Measurements from ENCODE around the gene CYB5R3.

The CYB5R3 gene

DNA sequence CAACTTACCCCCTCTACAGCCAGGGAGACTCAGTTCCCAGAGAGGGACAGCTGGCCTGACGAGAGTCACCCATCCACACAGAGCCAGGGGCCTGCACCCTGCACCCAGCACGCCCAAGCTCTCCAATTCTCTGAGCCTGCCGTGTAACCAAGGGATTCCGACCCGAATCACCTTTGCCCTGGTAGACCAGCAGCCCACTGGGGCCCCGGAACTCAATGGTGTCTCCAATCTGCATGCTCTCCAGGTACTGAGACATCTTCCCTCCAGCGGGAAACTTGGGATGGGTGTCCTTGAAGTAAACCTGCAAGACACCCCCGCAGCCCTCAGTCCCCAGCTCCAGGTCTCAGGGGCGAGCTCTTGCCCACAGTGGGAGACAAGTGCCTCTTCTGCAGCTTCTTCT is 21.2 kb downstream of the CYB5R3 start:
- DNase-seq (ENCODE audit: low read depth in 2 of 2) = no peak
- TF ChIP-seq, protein P1, sequence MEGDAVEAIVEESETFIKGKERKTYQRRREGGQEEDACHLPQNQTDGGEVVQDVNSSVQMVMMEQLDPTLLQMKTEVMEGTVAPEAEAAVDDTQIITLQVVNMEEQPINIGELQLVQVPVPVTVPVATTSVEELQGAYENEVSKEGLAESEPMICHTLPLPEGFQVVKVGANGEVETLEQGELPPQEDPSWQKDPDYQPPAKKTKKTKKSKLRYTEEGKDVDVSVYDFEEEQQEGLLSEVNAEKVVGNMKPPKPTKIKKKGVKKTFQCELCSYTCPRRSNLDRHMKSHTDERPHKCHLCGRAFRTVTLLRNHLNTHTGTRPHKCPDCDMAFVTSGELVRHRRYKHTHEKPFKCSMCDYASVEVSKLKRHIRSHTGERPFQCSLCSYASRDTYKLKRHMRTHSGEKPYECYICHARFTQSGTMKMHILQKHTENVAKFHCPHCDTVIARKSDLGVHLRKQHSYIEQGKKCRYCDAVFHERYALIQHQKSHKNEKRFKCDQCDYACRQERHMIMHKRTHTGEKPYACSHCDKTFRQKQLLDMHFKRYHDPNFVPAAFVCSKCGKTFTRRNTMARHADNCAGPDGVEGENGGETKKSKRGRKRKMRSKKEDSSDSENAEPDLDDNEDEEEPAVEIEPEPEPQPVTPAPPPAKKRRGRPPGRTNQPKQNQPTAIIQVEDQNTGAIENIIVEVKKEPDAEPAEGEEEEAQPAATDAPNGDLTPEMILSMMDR (IDR thresholded peaks at IDR 0.05; ENCODE audit: low read depth, low read length) = no peak
- H3K4me3 ChIP-seq (replicated peaks in 1 of 2; ENCODE audit: low read depth in 2 of 2, low read length in 2 of 2) = no peak overlapping the region

DNA sequence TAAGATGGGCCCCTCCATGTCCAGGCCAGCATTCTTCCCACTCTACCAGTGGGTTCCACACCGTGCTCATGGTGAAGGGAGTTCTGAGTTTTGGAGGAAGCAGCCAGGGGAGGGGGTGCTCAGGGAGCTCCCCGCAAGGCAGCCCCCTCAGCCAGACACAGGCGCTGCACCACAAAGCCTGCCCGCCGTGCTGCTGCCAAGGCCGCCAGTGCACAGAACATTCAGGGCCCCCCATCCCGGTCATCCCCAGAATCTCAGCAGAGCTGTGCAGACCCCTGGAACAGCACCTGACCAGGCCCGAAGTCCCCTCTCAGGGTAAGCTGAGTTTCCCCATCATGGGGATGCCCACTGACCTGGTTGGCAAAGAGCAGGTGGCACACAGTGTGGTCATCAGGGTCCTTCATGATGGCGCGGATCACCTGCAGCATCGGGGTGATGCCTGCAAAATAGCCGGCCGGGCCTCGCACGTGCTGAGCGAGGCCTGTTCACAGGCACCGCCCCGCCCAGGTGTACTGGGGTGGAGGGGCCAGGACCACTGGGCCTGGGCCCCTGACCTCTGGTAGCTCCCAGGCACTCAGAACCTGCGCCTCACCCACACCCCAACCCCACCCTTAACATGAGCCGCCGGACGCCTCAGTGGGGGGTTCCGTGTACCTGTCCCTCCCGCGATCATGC is 22.1 kb downstream of the CYB5R3 start:
- no peak overlapping the region for H3K4me3 ChIP-seq (replicated peaks in 1 of 2; ENCODE audit: low read depth in 2 of 2, low read length in 2 of 2)
- DNase-seq (ENCODE audit: low read depth in 2 of 2) = no peak
- TF ChIP-seq, protein P1 (IDR thresholded peaks at IDR 0.05; ENCODE audit: low read depth, low read length) = no peak

DNA sequence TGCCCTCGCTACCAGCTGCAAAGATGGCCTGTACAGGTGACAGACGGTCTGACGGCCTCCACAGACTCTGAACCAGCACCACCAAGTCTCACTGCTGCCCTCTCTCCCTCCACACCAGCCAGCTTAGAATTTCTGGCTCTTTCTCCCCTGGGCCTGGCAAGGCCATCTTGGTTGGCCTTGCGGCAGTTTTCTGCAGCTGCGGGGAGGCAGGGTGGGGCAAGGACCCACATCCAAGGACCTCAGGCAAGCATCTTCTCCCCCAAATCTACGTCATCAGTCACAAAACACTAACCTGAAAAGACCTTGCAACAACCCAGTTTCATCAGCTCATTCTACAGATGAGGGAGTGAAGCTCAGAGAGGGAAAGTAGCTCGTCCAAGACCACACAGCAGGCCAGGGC is 22.8 kb downstream of the CYB5R3 start:
- no peak overlapping the region for H3K4me3 ChIP-seq (replicated peaks in 1 of 2; ENCODE audit: low read depth in 2 of 2, low read length in 2 of 2)
- no peak for DNase-seq (ENCODE audit: low read depth in 2 of 2)
- TF ChIP-seq, protein P1 (IDR thresholded peaks at IDR 0.05; ENCODE audit: low read depth, low read length) = no peak

DNA sequence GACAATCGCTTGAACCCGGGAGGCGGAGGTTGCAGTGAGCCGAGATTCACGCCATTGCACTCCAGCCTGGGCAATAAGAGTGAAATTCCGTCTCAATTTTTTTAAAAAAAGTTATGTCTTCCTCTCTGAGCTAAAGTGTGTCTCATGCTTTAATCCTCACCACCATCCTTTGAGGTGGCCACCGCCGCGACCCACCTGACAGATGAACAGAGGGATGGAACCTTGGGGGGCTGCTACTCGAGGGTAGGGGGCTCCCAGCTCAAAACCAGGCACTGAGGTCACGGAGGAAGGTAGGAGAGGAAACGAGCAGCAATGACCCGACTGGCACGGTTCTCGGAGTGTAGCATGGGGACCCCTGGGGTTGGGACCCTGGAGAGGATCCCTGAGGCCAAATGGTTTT is 23.8 kb downstream of the CYB5R3 start:
- no peak overlapping the region for H3K4me3 ChIP-seq (replicated peaks in 1 of 2; ENCODE audit: low read depth in 2 of 2, low read length in 2 of 2)
- DNase-seq (ENCODE audit: low read depth in 2 of 2) = no peak
- TF ChIP-seq, protein P1 (IDR thresholded peaks at IDR 0.05; ENCODE audit: low read depth, low read length) = no peak

DNA sequence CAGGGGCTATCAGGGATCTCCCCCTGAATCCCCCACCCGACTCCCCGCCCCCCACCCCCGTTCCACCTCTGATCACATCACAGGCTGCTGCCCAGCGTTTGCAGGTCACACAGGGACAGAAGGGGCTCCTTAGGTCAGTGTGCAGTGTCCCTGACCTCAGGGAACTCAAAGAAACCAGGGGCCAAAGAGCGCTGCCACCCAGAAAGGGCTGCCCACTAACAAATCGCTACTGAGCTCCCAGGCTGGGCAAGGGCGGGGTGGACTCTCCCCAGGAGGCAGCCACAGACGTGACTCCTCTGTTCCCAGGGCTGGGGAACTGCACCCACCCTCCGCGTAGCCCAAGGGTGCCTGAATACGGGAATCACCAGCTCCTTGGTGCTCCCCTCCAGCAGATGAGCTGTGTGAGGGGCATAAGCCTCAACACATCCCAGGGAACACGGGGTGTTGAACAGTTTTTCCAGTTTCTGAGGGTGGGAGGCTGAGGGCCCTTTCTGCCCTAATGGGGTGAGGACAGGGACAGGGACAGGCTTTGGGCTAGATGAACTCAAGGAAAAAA is 24.6 kb downstream of the CYB5R3 start:
- DNase-seq (ENCODE audit: low read depth in 2 of 2) = no peak
- TF ChIP-seq, protein P1 (IDR thresholded peaks at IDR 0.05; ENCODE audit: low read depth, low read length) = no peak
- H3K4me3 ChIP-seq (replicated peaks in 1 of 2; ENCODE audit: low read depth in 2 of 2, low read length in 2 of 2) = no peak overlapping the region

DNA sequence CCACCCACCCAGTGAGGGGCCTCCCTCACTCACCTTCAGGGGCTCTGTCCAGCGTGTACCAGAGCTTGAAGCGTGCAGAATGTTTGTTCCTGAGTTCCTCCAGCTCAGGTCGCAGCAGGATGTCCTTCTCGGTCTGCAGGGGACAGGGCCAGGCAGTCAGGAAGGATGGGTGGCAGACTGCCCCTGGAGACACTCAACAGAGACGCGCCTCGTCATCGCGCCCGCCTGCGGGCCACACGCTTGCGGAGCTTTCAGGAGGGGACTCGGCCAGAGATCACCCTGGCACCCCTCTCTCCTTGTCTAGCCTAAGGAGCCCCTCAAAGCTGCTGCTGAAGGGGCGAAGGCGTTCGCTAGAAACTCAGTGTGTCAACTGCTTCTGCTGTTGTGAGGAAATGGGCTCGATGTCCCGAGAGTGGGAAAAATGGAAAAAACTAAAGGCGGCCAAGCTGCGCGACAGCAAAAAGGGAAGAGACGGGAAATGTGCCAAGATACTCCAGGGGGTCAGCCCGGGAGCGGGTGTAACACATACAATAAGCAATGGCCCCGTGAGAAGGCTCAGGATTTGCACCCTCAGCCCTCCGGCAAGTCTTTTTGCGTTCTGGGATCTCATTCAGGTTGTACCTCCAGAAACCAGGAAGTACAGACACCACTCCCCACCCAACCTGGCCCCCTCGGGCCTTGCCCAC is 25.3 kb downstream of the CYB5R3 start:
- no peak overlapping the region for H3K4me3 ChIP-seq (replicated peaks in 1 of 2; ENCODE audit: low read depth in 2 of 2, low read length in 2 of 2)
- TF ChIP-seq, protein P1 (IDR thresholded peaks at IDR 0.05; ENCODE audit: low read depth, low read length) = no peak
- DNase-seq (ENCODE audit: low read depth in 2 of 2) = no peak

Measured in cardiac fibroblast (primary cell).